Osteoblast (primary cell): ENCODE measurements around the gene PITRM1. TPM values are rescaled to one million over a fixed set of nuclear protein-coding genes. Genes with fewer than 3 reads are reported as not detected.

Experiments used
- DNase-seq: peaks from one replicate; pipeline ENCODE4 v3.0.0; 2011; ENCODE audit warnings: low spot score, mixed read lengths; ENCODE audit not compliant: insufficient read length; ENCODE audit errors: missing footprints
- H2AFZ ChIP-seq: 2 replicates; pipeline ENCODE4 v1.6.0; 2011; ENCODE audit warnings: mild to moderate bottlenecking, low read length
- H3K27ac ChIP-seq: 2 replicates; pipeline ENCODE4 v1.5.1; 2011; ENCODE audit warnings: mild to moderate bottlenecking, low read depth, low read length, moderate library complexity
- H3K27me3 ChIP-seq: 2 replicates; pipeline ENCODE4 v1.6.0; 2012; ENCODE audit warnings: mild to moderate bottlenecking, control low read depth, inconsistent platforms, low read length, moderate library complexity; ENCODE audit not compliant: insufficient read depth
- H3K36me3 ChIP-seq: 2 replicates; pipeline ENCODE4 v1.5.1; 2011; ENCODE audit warnings: mild to moderate bottlenecking, low read length, control low read depth, moderate library complexity; ENCODE audit not compliant: insufficient read depth
- H3K4me1 ChIP-seq: 2 replicates; pipeline ENCODE4 v1.5.1; 2011; ENCODE audit warnings: mild to moderate bottlenecking, low read length, control low read depth, moderate library complexity; ENCODE audit not compliant: insufficient read depth
- H3K4me2 ChIP-seq: 2 replicates; pipeline ENCODE4 v1.6.0; 2011; ENCODE audit warnings: mild to moderate bottlenecking, low read length; ENCODE audit not compliant: insufficient read depth
- H3K4me3 ChIP-seq: fragments of 200-600 bp; sonication (generic); 3 replicates; pipeline ENCODE4 v1.5.1; 2012; ENCODE audit warnings: mild to moderate bottlenecking, low read length, inconsistent platforms; ENCODE audit not compliant: insufficient read depth
- H3K79me2 ChIP-seq: 2 replicates; pipeline ENCODE4 v1.6.0; 2012; ENCODE audit warnings: mild to moderate bottlenecking, low read length, control low read depth, inconsistent platforms; ENCODE audit not compliant: insufficient read depth
- H3K9me3 ChIP-seq: 2 replicates; pipeline ENCODE4 v1.5.1; 2011; ENCODE audit warnings: low read depth, low read length, control low read depth
- H4K20me1 ChIP-seq: 2 replicates; pipeline ENCODE4 v1.6.0; 2012; ENCODE audit warnings: mild to moderate bottlenecking, low read length, control low read depth; ENCODE audit not compliant: insufficient read depth
- total RNA-seq: library from RNA; depleted of rRNA; stranded (reverse); fragments of >200 nt; gene quantifications from 2 replicates; pipeline ENCODE4 v1.2.3, GENCODE V29; 2012
- TF ChIP-seq, protein P1 (sequence below): IDR thresholded peaks from 2 replicates; pipeline ENCODE4 v1.5.1; 2011; ENCODE audit warnings: mild to moderate bottlenecking, low read depth, low read length, moderate library complexity; ENCODE audit errors: extremely low read depth

PITRM1 gene
- total RNA-seq, 1 donor, result 89.8 TPM

DNA sequence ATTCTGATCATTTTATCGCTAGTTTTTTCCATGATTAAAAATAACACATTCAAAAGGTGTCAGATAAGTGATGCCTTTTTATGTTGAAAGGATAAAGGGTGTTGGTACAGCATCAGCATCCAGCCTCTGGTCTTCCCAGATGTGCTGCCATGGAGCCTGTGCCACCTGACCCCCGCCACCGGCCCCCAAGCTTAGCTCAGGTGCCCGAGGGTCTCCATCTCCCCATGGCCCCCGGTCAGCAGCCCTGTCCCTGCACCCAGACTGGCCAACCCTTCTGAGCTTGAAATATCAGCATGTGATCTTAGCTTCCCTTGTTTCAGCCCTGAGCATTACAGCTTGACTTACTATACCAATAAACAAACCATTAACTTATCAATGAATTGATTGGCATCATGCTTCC is 80.7 kb downstream of the PITRM1 start:
- TF ChIP-seq, protein P1, sequence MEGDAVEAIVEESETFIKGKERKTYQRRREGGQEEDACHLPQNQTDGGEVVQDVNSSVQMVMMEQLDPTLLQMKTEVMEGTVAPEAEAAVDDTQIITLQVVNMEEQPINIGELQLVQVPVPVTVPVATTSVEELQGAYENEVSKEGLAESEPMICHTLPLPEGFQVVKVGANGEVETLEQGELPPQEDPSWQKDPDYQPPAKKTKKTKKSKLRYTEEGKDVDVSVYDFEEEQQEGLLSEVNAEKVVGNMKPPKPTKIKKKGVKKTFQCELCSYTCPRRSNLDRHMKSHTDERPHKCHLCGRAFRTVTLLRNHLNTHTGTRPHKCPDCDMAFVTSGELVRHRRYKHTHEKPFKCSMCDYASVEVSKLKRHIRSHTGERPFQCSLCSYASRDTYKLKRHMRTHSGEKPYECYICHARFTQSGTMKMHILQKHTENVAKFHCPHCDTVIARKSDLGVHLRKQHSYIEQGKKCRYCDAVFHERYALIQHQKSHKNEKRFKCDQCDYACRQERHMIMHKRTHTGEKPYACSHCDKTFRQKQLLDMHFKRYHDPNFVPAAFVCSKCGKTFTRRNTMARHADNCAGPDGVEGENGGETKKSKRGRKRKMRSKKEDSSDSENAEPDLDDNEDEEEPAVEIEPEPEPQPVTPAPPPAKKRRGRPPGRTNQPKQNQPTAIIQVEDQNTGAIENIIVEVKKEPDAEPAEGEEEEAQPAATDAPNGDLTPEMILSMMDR, result no peak
- Histone ChIP-seq H3K4me3 (no peak overlapping the region), H3K36me3 (no peaks in the 10 kb centered on the region), H3K9me3 (no peaks in the 10 kb centered on the region), H3K4me2 (peak overlapping the region; percentile 83), H3K4me1 (peaks cover 50% of the 10 kb centered on the region), H4K20me1 (no peaks in the 10 kb centered on the region), H3K79me2 (peaks cover 59% of the 10 kb centered on the region), H3K27me3 (no peaks in the 10 kb centered on the region), H3K27ac (peak overlapping the region; percentile 92), H2AFZ (no peak overlapping the region)
- DNase-seq, result no peak

DNA sequence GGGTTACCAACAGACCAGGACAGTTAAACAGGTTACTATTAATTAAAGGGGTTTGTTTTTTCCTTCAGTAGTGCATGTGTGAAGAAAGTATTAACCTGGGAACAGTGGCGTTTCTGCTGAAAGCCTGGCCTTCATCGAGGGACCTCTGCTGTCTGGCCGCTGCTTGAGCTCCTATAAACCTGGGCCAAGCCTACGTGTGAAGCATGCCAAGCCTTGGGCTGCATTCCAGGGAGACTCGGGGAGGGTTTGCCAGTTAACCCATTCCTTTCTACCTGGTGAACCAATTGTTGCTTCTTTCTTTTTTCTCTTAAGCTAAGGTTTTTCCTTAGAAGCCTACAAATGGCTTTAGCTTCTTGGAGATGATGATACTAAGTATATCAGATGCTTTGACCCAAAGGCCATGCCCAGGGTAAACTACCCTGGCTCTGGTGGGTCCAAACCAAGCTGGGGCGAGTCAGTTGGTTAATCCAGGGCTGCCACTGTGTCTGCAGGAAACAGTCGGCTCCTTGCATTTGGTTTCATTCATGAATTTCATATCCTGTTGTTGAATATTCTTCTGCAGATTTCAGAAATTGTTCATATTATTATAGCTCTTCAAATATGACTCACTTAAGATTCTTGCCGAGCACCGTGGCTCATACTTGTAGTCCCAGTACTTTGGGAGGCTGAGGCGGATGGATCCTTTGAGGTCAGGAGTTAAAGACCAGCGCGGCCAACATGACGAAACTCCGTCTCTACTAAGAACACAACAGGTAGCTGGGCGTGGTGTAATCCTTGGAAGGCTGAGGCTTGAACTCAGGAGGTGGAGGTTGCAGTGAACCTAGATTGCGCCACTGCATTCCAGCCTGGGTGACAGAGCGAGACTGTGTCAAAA is 81.4 kb downstream of the PITRM1 start:
- Histone ChIP-seq H4K20me1 (no peaks in the 10 kb centered on the region), H2AFZ (peak overlapping the region; percentile 65), H3K36me3 (peaks cover 3% of the 10 kb centered on the region), H3K79me2 (peaks cover 66% of the 10 kb centered on the region), H3K9me3 (no peaks in the 10 kb centered on the region), H3K27me3 (no peaks in the 10 kb centered on the region), H3K4me1 (peaks cover 45% of the 10 kb centered on the region), H3K27ac (peak overlapping the region; percentile 92), H3K4me3 (peak overlapping the region; percentile 48), H3K4me2 (peak overlapping the region; percentile 83)
- TF ChIP-seq, protein P1, result no peak
- DNase-seq, result peak; percentile 86

GRCh38 chr10:3090388-3090787 is 82.2 kb downstream of the PITRM1 start:
- TF ChIP-seq, protein P1, result no peak
- H3K4me3 ChIP-seq, result no peak overlapping the region
- H3K79me2 ChIP-seq, result peaks cover 72% of the 10 kb centered on the region
- H3K9me3 ChIP-seq, result no peaks in the 10 kb centered on the region
- peak overlapping the region; percentile 83 for H3K4me2 ChIP-seq
- H3K4me1 ChIP-seq, result peaks cover 38% of the 10 kb centered on the region
- H3K27me3 ChIP-seq, result no peaks in the 10 kb centered on the region
- H3K27ac ChIP-seq, result peak overlapping the region; percentile 92
- peaks cover 6% of the 10 kb centered on the region for H3K36me3 ChIP-seq
- no peak for DNase-seq
- no peak overlapping the region for H2AFZ ChIP-seq
- H4K20me1 ChIP-seq, result no peaks in the 10 kb centered on the region

Other genes starting within 250 kb of the PITRM1 start
- 71.6 and 80.0 TPM in 2 replicates for gene PFKP, start 105.2 kb downstream of the PITRM1 start, total RNA-seq